Cardiac fibroblast (primary cell): ENCODE results near the gene STAT4.

Source experiments
- DNase-seq, 2 donors: peaks; one replicate each; pipeline versions ENCODE4 v3.0.0 to v3.0.0-alpha.2; 2010; ENCODE audit warnings: low read depth in 2 of 2
- H3K4me3 ChIP-seq, 2 donors: replicated peaks in 1 of 2; 1 replicate in 1 of 2; 2 replicates in 1 of 2; pipeline ENCODE4 v1.5.1; 2011; ENCODE audit warnings: low read depth in 2 of 2, low read length in 2 of 2, mild to moderate bottlenecking in 2 of 2, moderate library complexity in 1 of 2
- CTCF ChIP-seq: IDR thresholded peaks from one replicate; pipeline ENCODE4 v1.5.1; 2011; ENCODE audit warnings: low read depth, mild to moderate bottlenecking, low read length, inconsistent platforms

Gene STAT4

GRCh38 chr2:191169456-191170300 lies 18.9 kb upstream of the STAT4 start:
- peak in 1 of 2 donors; percentile 22 for DNase-seq
- TF ChIP-seq CTCF = no peak
- no peak overlapping the region for H3K4me3 ChIP-seq

- TF ChIP-seq CTCF = no peak
- DNase-seq = peak; percentile 85 to 96
- H3K4me3 ChIP-seq = no peak overlapping the region
These were observed 17.0 kb upstream of the STAT4 start for GRCh38 chr2:191167766-191168165.

GRCh38 chr2:191166756-191167445 lies 16.1 kb upstream of the STAT4 start:
- no peak overlapping the region for H3K4me3 ChIP-seq
- TF ChIP-seq CTCF = no peak

GRCh38 chr2:191166111-191166755 lies 15.4 kb upstream of the STAT4 start:
- DNase-seq = peak; percentile 55 to 77
- no peak overlapping the region for H3K4me3 ChIP-seq
- no peak for TF ChIP-seq CTCF

More at GRCh38 chr2:191166756-191167445, 16.1 kb upstream of the STAT4 start:
- DNase-seq = peak in 1 of 2 donors; percentile 45

- TF ChIP-seq CTCF = peak; percentile 68
- DNase-seq = peak; percentile 80 to 82
- no peak overlapping the region for H3K4me3 ChIP-seq
These were observed 14.4 kb upstream of the STAT4 start for GRCh38 chr2:191165176-191165643.

GRCh38 chr2:191158747-191159146 lies 8.0 kb upstream of the STAT4 start:
- H3K4me3 ChIP-seq = no peak overlapping the region
- TF ChIP-seq CTCF = no peak
- DNase-seq = no peak
